GM19193 (cell line): ENCODE measurements around the gene PTMS.

ENCODE experiments used
- POLR2A ChIP-seq: IDR thresholded peaks from 4 replicates; pipeline ENCODE4 v1.6.1; 2011; ENCODE audit not compliant: insufficient read depth, insufficient read length; ENCODE audit errors: extremely low read depth

PTMS gene

GRCh38 chr12:6787309-6787708, 21.1 kb downstream of the PTMS start:
- no peak for TF ChIP-seq POLR2A

DNA sequence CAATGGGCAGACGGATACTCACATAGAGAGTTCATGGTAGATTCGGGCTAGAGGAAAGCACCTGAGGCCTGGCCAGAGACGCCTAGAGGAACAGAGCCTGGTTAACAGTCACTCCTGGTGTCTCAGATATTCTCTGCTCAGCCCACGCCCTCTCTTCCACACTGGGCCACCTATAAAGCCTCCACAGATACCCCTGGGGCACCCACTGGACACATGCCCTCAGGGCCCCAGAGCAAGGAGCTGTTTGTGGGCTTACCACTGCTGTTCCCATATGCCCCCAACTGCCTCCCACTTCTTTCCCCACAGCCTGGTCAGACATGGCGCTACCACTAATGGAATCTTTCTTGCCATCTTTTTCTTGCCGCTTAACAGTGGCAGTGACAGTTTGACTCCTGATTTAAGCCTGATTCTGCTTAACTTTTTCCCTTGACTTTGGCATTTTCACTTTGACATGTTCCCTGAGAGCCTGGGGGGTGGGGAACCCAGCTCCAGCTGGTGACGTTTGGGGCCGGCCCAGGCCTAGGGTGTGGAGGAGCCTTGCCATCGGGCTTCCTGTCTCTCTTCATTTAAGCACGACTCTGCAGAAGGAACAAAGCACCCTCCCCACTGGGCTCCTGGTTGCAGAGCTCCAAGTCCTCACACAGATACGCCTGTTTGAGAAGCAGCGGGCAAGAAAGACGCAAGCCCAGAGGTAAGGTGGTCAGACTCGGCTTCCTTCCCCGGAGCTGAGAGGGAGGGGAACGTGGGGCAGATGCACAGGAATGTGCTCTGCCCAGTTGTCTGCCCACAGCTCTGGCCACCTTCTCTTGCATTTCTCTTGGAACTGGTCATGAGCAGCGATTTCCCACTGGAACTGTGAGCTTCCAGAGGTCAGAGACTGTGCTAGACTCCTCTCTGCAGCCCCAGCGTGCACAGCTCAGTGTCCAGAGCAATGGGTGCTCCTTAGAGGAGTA, 23.1 kb downstream of the PTMS start, which contains the start of gene CD4:
Gene CD4 (plus strand): TSS at position 557 of the 953 bp plus-strand sequence. CDS start 10,611 bp downstream, outside the sequence.
- TF ChIP-seq POLR2A, result no peak

- no peak for TF ChIP-seq POLR2A
These were observed 24.5 kb downstream of the PTMS start for GRCh38 chr12:6790496-6791150.

- TF ChIP-seq POLR2A, result no peak
These were observed 25.9 kb downstream of the PTMS start for GRCh38 chr12:6791931-6792520.

- TF ChIP-seq POLR2A, result no peak
These were observed 26.5 kb downstream of the PTMS start for GRCh38 chr12:6792522-6793201.

DNA sequence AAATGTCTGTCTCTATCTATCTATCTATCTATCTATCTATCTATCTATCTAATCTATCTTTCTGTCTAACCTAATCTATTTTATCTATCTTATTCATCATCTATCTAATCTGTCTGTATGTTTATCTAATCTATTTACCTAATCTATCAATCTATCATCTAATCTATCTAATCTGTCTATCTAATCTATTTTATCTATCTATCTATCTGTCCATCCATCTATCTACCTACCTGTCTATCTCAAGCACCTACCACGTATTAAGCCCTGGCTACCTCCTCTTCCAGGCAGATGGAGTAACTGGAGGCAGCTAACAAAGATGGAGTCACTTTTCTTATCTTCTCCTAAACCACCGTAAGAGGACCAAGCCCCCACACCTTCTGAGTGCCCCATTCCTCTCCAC, 28.9 kb downstream of the PTMS start:
- no peak for TF ChIP-seq POLR2A

DNA sequence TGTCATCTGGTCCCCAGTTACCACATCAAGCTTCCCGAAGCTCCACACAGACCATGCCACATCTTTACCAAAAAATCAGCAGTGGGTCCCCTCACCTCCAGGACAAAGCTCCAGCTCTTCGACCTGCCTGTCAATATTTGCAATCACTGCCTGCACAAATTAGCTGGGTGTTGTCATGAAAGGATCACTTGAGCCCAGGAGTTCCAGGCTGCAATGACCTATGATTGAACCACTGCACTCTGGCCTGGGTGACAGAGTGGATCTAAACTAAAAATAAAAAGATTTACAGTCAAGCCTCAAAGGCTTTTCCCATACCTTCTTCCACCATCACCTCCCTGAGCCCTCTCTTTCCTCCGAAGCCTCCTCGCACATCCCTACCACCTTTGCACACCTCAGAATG, 30.4 kb downstream of the PTMS start:
- no peak for TF ChIP-seq POLR2A

DNA sequence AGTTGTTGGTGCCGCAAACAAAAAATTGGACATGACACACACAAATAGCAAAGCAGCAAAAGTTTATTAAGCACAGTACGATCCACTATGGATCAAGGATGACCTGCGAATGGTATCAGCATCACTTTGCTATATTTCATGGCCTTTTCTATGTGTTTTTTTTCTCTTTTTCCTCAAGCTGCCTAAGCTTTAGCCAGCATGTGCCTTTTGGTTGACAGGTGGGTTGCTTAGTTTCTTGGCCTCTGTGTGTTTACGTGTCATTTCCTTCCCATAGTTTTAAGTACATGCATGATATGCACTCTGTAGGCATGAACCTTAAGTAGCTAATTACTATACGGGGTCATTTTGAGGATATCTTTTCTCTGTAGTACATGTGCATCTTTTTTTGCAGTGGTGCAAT, 33.0 kb downstream of the PTMS start:
- no peak for TF ChIP-seq POLR2A

DNA sequence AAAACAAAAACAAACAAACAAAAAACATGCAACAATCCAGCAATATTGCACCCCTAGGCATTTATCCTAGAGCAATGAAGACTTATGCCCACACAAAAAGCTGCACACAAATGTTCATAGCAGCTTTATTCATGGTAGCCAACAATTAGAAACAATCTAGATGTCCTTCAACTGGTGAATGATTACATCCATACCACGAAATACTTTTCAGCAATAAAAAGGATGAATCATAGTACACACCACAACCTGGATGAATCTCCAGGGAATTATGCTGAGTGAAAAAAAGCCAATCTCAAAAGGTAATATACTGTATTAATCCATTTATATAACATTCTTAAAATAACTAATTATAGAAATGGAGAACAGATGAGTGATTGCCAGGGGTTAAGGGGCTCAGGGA, 41.0 kb downstream of the PTMS start:
- TF ChIP-seq POLR2A, result no peak

- TF ChIP-seq POLR2A, result no peak
These were observed 42.9 kb downstream of the PTMS start for GRCh38 chr12:6809056-6809455.

DNA sequence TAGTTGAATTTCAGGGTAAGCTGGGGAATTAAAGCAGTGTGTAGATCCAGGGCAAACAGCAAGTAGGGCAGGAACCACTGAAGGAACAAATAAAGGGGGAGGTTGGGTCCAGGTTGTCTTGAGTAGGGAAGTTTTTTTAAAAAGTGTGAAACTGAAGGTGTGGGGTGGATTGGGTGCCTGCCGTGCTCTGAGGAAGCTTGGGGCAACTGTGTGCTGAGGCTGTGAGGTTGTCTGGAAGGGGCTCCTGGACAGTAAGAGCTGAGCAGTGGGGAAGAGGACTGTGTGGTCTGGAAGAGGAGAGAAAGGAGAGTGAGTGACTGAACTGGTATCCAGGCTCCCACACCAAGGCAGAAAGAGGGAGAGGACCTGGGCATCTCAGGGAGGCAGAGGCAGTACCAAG, 44.6 kb downstream of the PTMS start:
- TF ChIP-seq POLR2A, result no peak

GRCh38 chr12:6813363-6813762, 47.2 kb downstream of the PTMS start:
- TF ChIP-seq POLR2A, result no peak

DNA sequence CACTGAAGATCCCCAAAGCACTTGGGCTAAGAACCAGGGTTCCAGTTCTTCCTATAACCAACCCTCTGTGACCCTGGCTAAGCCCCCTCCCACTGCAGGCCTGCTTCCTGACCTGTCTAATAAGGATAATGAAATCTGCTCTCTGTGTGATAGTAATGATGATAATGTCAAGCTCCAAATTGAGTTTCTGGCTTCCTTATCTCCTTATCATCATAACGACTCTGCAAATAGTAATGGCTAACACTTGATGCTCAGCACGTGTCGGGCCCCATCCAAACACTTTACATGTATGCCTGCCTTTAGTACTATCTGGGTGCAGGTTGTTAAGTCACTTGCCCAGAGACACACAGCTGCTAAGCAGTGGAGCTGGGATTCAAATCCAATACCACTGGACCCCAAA, 50.4 kb downstream of the PTMS start:
- no peak for TF ChIP-seq POLR2A

GRCh38 chr12:6817098-6817497, 50.9 kb downstream of the PTMS start:
- no peak for TF ChIP-seq POLR2A

DNA sequence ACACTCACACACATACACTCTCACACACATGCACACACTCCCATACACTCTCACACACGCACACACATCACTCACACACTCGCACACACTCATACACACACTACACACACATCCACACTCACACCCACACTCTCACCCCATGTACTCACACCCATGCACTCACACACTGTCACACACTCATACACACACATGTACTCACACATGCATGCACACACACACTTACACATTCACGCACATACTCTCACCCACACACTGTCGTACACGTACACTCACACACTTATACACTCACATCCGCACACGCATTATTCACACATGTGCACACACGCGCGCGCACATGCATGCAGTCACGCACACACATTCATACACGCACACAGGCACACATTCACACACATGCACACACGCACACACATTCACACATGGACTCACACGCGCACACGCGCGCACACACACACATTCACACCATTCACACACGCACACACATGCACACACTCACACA, 51.5 kb downstream of the PTMS start:
- no peak for TF ChIP-seq POLR2A
